NOMO-1 (cell line): Measurements from ENCODE around the gene THSD4.

Source experiments
- DNase-seq, 2 experiments: peaks; one replicate each; lab custom pipeline; 2025; ENCODE audit not compliant: unreplicated experiment in 2 of 2; lab: John Stamatoyannopoulos, UW

Gene THSD4

DNA sequence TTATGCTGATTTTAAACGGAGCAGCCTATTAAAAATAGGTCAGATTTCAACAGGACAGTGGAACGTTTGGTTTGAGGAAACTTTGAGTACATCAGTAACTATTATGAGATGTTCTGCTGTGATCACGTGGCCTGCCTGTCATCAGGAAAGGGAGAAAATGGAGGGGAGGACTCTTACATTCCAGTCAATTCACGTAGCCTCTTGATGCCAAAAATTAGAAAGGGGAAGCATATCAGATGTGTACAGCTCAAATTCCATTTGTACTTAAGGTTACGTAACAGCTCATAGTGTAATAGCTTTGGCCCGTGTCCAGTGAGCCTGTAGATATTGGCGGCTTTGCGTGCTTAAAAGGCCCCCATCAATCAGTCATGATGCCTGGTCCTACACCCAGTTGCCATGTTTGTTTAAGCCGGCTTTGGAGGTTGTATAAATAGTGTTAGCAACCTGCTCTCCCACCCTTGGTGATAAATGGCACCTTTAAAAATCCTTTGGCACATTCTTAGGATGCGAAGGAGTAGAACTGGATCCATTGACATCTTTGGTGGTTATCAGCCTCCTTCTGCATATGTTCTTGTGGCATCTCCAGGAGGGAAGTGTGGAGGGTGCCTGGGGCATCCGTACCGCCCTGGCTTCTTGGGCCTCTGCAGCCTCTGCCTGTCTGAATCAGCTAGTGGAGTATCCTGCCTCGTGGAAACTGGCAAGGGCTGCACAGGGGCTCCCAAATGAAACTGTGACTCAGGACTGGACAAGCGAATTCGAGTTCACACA, 163.9 kb downstream of the THSD4 start:
- peak; percentile 64 to 88 for DNase-seq

DNA sequence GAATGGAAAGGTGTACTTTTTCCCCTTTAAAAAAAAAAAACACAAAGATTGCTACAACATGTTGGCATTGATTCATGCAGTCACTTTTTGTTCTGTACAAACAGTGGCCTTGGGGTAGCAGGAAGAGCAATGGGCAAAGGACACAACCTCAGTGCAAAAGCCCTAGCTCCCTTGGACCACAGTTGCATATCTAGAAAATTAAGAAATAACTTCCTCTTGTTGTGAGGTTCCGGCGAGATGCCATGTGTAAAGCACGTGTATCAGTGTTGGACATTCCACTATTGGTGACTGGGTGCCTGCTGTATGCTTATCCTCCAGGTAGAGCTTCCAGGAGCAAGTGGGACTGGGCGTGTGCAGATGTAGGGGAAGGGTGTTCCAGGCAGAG, 164.5 kb downstream of the THSD4 start:
- DNase-seq: no peak

DNA sequence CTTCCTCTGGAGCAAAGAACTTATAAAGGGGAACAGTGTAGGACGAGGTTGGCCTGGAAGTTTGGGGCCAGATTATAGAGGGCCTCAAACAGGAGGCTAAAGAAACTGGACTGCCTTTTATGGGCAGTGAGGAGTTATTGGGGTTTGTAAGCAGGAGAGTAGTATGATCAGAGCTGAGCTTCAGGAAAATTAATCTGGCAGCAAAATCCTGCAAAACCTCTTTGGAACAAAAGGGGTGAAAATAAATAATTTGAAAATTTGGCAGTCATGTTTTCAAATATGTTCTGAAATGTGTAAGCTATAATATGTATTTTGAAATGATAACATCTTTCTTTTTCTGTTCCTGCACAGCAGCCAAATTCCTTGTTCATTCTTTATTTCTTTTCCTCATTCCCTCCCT, 164.9 kb downstream of the THSD4 start:
- DNase-seq: no peak

DNA sequence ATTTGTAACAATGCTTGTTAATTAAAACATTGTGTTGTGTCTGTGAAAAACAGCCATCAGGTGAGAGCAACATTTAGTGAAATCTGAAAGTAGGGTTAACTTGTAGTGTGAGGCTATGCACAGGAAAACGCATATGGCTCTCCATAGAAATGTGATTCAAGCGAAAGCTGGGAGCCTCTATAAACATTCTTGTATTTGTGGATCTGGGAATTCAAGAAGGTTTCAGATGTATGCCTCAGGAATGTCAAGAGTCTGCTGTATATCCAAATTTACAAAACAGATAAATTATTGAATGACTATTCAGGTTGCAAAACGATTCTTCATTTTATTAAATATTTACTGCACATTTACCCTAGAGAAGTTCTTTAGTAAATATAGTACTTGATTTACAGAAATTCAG, 166.0 kb downstream of the THSD4 start:
- no peak for DNase-seq

DNA sequence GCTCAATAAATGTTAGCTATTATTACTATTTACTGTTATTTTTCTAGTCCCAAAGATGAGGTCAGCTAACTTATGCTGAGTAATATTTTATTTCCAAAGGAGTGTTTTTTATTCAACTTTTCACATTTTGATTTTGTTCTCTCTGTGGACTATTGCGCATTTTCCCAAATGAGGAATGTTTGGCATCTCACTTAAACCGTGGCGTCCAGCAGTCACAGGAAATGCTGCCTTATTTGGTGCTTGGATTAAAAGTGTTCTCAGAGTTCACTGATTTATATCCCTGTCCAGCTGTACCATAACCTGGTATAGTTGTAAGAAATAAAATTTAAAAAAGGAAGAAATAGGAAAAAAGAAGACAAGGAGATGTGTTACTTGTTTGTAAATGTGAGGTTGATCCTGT, 166.8 kb downstream of the THSD4 start:
- no peak for DNase-seq

DNA sequence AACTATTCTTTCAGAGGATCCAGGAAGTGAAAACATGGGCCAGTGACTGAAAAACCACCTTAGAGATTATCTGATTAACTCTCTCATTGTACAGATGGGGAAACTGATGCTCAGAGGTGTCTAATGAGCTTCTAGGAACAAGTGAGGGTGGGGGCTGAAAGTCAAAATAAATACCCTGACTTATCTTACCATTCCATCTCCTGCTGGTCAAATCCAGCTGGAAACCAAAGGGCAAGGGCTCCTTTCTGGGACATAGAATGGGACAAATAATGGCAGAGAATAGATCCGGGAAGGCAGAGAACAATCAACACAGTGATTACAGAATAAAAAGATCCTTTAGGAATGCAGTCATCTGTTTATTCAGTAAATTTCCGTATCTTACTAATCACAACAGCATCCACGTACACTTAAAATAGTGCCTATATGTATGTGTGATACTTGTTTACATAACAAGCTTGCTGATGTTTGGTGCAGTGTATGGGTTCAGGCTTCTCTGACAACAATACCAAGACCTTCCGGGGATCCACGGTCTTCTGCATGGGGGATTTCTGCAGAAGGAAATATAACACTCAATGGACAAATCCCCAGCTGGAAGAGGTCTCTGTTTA, 173.2 kb downstream of the THSD4 start:
- DNase-seq: no peak

DNA sequence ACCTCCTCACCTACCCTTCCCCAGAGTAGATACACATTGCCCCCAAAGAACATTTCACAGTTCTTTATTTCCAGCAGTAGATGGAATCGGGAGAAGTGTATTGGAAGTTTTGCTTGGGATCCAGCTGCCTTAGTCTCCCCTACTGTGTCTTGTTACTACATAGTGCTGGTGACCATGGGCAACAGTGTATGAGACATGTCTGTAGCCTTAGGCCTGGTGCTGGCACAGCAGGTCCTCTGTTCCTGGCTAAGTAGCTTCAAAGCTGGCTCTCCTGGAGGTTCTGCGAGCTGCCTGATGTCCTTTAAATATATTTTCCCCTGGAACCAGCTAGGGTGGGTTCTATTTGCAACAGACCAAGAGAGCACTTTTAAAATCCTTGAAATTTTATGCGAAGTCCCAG, 174.7 kb downstream of the THSD4 start:
- no peak for DNase-seq

DNA sequence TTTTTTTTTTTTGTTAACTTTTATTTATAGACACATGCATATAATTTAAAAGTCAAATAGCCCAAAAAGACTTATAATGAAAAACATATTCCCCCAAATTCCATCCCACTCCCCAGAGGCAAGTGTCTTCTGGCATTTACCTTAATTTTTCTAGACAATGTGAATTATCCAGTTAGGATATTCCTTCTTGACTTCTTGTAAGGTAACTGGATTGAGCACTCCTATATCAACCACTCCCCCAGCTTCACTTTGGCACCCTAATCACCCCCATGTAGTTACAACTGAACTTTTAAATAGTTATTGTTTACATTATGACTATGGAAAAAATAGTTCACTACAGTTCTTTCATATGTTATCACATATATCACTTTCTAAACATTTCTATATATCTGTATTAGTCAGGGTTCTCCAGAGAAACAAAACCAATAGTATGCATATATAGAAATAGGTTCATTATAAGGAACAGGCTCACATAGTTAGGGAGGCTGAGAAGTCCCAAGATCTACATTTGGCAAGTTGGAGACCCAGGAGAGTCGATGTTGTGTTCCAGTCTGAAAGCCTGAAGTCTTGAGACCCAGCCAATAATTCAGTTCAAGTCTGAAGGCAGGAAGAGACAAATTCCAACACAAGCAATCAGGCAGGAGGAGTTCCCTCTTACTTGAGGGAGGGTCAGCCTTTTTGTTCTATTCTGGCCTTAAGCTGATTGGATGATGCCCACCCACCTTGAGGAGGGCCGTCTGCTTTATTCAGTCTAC, 175.8 kb downstream of the THSD4 start:
- no peak for DNase-seq

DNA sequence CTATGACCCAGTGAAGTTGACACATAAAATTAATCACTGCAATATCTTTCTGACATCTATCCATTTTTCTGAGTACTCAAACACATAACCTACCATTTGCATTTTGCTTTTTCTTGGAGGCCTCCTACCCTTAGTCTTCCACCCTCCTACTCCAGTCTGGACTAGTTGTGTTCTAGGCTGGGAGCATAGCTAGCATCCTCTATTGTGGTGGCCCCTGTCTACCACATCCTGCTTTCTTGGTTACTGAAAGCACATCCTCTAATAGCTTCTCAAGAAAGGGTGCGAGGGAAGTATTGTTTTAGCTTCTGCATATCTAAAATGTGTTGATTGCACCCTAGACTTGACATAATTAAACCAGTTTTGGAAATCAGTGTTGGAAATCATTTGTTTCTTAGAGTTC, 176.5 kb downstream of the THSD4 start:
- DNase-seq: no peak

DNA sequence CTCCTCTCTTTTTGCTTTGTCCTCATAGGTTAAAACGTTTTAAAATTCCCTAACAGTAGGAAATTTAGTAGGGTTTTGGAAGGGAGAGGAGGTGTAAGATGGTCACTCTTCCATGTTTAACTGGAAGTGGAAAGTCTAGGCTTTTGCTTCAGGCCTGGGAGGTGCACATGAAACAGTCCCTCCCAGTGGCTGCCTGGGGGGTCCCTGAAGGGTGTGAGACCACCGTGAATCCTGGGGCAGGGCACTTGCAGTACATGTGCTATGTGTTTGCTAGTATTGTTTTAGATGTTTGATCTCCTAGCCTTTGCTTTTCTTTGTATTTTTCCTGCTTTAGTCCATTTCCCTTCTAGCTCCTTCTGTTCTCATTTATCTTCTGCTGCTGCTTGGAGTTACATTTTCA, 178.5 kb downstream of the THSD4 start:
- DNase-seq: no peak

DNA sequence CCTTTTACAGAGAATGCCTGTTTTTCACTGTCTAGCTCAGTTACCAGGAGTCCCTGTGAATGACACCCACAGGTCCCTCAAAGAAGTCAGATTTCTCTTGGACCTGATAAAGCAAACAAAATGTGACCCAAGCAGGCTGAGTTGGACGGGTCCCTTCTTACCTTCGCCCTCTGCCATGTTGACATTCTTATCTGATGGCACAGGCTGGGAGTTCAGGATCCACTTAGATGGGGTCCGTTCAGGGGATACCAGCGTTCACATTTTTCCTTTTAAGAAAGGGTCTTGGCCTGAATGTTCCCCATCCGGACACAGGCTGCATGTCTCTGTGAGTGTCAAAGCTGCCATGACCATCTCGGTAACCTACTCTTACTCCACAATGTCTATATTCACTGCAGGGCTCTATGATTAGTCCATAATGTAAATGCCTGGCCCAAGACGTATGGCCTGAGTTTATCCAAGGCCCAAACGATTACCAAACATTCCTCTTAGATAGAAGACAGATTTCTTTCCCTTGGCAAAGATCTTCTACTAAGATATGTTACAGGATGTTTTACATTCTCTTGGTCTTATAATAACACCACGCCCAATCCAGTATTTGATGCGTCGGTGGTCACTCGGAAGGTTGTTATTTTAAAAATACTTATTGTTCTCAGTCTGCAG, 179.1 kb downstream of the THSD4 start:
- DNase-seq: no peak

DNA sequence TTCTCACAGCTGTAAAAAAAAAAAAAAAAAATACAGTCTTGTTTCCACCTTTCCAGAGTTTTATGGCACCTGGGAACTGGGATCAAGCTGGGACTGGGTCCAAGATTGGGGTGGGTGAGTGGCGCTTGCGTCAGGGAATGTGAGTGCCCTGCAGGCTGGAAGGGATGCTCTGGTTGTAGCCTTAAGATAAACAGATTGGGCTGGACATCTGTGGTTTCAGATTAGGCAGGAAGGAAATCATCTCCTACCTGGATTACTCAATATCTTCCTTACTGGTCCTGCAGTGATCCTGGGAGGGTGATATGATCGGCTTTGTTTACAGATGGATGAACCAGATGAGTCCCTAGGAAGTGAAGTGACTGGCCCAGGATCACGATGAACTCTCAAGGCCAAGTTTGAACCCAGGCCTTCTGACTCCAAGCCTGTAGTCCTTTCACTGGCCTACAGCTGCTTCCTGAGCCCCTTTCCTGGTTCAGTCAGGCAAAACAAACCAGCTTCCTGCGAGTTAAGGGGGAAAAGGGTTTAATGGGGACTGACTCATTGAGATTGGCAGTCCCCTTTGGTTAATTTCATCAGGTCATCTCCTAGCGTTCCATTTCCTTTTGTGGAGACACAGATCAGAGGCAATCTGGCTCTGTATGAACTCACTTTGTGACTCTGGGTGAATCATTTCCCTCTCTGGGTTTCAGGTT, 179.8 kb downstream of the THSD4 start:
- DNase-seq: peak; percentile 50 to 94

DNA sequence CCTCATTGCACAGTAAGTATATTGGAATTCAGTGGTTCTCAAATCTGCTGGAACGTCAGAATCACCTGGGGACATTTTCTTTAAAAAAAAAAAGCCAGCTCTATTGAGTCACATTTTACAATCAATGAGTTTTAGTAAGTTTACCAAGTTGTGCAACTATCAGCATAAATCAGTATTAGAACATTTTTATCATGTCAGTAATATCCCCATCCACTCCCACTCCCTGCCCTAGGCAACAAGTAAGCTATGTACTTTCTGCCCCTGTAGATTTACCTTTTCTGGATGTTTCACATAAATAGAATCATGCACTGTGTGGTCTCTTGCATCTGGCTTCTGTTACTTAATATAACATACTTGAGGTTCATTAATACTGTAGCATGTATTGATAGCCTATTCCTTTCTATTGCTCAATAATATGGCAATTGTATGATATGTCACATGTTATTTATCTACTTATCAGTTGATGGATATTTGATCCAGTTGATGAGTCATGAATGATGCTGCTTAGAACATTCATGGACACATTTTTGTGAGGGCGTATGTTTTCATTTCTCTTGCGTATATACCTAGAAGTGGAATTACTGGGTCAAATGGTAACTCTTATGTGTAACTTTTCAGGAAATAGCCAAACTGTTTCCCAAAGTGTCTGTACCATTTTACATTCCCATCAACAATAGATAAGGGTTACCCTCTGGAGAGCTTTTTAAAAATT, 180.5 kb downstream of the THSD4 start:
- DNase-seq: no peak

DNA sequence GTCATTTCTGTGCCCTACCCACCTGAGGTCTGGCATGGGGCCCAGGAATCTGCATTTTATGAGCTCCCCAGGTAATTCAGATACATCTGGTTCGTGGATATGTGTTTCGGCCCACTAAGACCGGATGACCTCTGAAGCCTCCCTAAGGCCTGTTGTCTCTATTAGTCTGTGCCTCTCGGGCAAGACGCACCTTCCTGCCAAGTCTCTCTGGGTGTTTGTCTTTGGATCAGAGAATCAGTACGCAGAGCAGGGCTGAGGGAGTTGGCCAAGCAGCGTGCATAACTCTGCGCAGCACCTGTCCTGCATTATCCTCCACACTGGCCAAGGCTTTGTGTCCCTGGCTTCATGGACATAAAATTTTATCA, 181.0 kb downstream of the THSD4 start:
- DNase-seq: no peak

DNA sequence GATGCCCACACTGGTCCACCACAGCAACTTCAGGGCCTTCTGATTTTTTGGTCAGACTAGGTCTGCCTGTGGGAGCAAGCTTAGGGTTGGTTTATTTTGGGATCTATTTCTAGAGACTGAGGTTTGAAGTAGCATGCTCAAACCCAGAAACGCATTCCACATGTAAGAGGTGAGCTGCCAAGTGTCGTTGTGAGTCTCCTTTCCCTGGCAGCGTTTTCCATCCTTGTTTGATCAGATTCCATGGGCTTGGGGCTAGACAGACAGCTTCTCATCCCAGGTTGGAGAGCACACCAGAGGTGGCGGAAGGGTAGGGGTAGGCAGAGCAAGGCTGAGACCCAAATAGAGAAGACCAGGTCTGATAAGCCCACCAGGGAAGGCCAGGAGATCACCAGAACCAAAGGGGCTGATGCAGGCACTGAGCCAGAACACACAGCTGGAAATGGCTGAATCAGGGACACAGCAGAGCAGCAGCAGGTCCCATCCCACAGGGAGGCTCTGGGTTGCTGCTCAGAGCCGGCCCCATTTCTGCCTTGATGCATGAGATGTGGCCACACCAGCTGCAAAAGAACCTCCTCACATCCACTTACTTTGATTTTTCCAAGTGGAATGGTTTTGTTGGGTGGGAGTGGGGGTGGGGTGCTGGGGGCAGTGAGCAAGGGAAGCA, 186.8 kb downstream of the THSD4 start:
- no peak for DNase-seq

DNA sequence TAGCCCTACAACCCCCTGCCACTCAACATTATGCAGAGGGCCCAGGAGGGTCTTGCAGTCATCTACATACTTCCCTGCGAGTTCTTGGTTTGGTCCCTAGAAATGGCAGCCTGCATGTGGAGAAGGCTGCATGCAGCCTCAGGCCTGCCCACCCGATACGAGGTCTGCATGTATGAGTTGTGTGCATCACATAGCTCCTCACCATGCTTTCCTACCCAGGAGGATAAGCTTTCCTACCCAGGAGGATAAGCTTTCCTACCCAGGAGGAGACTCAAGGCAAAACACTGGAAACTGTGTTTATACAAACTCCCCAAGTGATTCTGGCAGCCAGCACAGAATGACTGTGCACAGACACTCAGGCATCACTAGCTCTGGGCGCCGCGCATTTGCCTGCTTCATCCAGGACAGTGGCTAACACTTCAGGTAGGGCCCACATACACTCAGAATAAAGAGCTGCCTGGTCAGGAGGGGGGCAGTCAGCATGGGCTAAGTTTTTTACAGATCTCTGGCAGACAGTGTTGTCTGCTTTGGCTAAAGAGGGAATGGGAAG, 187.7 kb downstream of the THSD4 start:
- no peak for DNase-seq

DNA sequence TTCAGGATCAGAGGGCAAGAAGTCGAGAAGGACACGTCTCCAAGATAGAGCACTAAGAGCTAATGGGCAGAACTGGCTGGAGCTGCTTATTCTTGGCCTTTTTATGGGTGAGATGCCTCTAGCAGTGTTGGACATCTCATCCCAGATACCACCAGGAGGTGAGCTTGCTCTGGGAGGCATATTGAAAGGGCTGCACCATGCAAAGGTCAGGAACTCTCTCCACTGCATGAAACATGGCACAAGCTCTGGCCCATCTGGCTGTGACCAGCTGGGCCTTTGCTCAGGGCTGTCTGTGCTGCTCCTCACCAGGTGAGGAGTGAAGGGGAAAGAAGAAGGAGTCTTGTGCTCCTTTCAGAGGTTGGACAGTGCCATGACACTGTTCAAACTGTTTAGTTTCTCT, 188.7 kb downstream of the THSD4 start:
- no peak for DNase-seq

DNA sequence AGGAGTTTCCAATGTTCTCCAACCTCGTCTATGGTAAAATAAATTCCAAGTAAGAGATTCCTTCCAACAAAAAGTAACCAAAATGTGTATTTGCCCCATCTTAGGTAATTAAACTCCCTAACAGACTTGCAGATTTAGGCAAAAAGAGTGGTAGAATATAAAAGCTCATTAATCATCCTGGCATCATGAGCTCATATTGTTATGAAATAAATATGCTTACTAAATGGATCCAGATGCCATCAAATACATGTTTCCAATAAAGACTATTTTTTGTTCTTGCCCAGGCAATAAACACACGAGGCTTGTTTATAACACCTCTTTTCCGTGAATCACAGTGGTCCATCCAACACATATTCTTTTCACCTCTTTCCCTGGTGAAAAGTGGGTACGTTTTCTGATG, 189.4 kb downstream of the THSD4 start:
- no peak for DNase-seq

DNA sequence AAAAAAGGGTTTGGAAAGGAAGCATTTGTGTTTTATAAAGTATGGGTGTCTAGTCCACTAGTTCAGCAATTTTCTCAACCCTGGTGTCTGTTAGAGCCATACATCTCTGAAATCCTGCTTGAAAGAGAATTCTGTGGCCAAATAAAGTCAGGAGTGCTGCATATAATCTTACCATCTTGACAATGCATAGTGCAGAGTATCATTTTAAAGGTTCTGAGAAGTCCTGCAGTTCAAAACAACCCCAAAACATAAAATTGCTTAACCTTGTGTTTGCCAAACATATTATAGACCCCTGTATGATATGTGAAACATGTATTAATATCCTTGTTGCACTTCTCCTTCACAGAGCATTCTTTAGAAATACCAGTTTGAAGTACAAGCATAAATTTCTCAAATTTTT, 191.3 kb downstream of the THSD4 start:
- no peak for DNase-seq
